Measurements from ENCODE around the gene NXPH3. TPM values are rescaled to one million over a fixed set of nuclear protein-coding genes. Genes with fewer than 3 reads are reported as not detected.

NXPH3 gene
- total RNA-seq, 2 experiments from 2014 or later, result not detected

GRCh38 chr17:49585422-49586027, 9.9 kb downstream of the NXPH3 start:
- CTCF ChIA-PET, result no interaction called here
- Mint-ChIP-seq H3K27ac (no peak overlapping the region), H3K4me3 (no peak overlapping the region), H3K4me1 (ENCODE audit: low read depth) (peaks cover 4% of the 10 kb centered on the region), H3K9me3 (ENCODE audit: insufficient read depth) (no peaks in the 10 kb centered on the region), H3K36me3 (ENCODE audit: low read depth) (no peaks in the 10 kb centered on the region), H3K27me3 (ENCODE audit: low read depth) (no peaks in the 10 kb centered on the region)
- DNase-seq (no peak), ATAC-seq (no peak)
- POLR2A ChIA-PET, result no interaction called here

GRCh38 chr17:49587366-49588073, 11.8 kb downstream of the NXPH3 start:
- DNase-seq, result no peak
- Mint-ChIP-seq H3K27ac (no peak overlapping the region), H3K9me3 (ENCODE audit: insufficient read depth) (no peaks in the 10 kb centered on the region), H3K27me3 (ENCODE audit: low read depth) (no peaks in the 10 kb centered on the region), H3K4me1 (ENCODE audit: low read depth) (peaks cover 4% of the 10 kb centered on the region), H3K4me3 (no peak overlapping the region), H3K36me3 (ENCODE audit: low read depth) (no peaks in the 10 kb centered on the region)
- no peak for ATAC-seq
- ChIA-PET POLR2A (no interaction called here), CTCF (interaction anchor here (1.4 kb wide), 1 partner anchor 31 kb away, joined by 4 read pairs; no protein-coding TSS in a partner anchor)

- Mint-ChIP-seq H3K27me3 (ENCODE audit: low read depth) (no peaks in the 10 kb centered on the region), H3K4me1 (ENCODE audit: low read depth) (peaks cover 4% of the 10 kb centered on the region), H3K4me3 (no peak overlapping the region), H3K9me3 (ENCODE audit: insufficient read depth) (no peaks in the 10 kb centered on the region), H3K36me3 (ENCODE audit: low read depth) (no peaks in the 10 kb centered on the region), H3K27ac (no peak overlapping the region)
- DNase-seq, result no peak
- no peak for ATAC-seq
- ChIA-PET POLR2A (no interaction called here), CTCF (interaction anchor here (1.4 kb wide), 1 partner anchor 32 kb away, joined by 4 read pairs; no protein-coding TSS in a partner anchor)
Observed at GRCh38 chr17:49588312-49588711, 12.6 kb downstream of the NXPH3 start.

GRCh38 chr17:49588726-49589576, 13.3 kb downstream of the NXPH3 start:
- H3K36me3 Mint-ChIP-seq (ENCODE audit: low read depth), result no peaks in the 10 kb centered on the region
- peaks cover 4% of the 10 kb centered on the region for H3K4me1 Mint-ChIP-seq (ENCODE audit: low read depth)
- H3K27me3 Mint-ChIP-seq (ENCODE audit: low read depth), result no peaks in the 10 kb centered on the region
- no peaks in the 10 kb centered on the region for H3K9me3 Mint-ChIP-seq (ENCODE audit: insufficient read depth)
- POLR2A ChIA-PET, result no interaction called here
- peak; percentile 27 for ATAC-seq
- no peak overlapping the region for H3K27ac Mint-ChIP-seq
- no peak for DNase-seq
- CTCF ChIA-PET, result no interaction called here
- no peak overlapping the region for H3K4me3 Mint-ChIP-seq

GRCh38 chr17:49589577-49589927, 13.9 kb downstream of the NXPH3 start:
- H3K27ac Mint-ChIP-seq, result no peak overlapping the region
- DNase-seq, result no peak
- peaks cover 4% of the 10 kb centered on the region for H3K4me1 Mint-ChIP-seq (ENCODE audit: low read depth)
- no peaks in the 10 kb centered on the region for H3K27me3 Mint-ChIP-seq (ENCODE audit: low read depth)
- ATAC-seq, result no peak
- H3K9me3 Mint-ChIP-seq (ENCODE audit: insufficient read depth), result no peaks in the 10 kb centered on the region
- H3K4me3 Mint-ChIP-seq, result no peak overlapping the region
- no peaks in the 10 kb centered on the region for H3K36me3 Mint-ChIP-seq (ENCODE audit: low read depth)
- POLR2A ChIA-PET, result no interaction called here
- CTCF ChIA-PET, result no interaction called here

GRCh38 chr17:49590874-49591273, 15.2 kb downstream of the NXPH3 start:
- Mint-ChIP-seq H3K36me3 (ENCODE audit: low read depth) (peaks cover 2% of the 10 kb centered on the region), H3K9me3 (ENCODE audit: insufficient read depth) (no peaks in the 10 kb centered on the region), H3K27me3 (ENCODE audit: low read depth) (no peaks in the 10 kb centered on the region), H3K27ac (no peak overlapping the region), H3K4me3 (no peak overlapping the region), H3K4me1 (ENCODE audit: low read depth) (peaks cover 4% of the 10 kb centered on the region)
- ChIA-PET CTCF (interaction anchor here (1.1 kb wide), 1 partner anchor 261 kb away, joined by 5 read pairs; no protein-coding TSS in a partner anchor), POLR2A (no interaction called here)
- ATAC-seq (no peak), DNase-seq (no peak)

- H3K9me3 Mint-ChIP-seq (ENCODE audit: insufficient read depth), result no peaks in the 10 kb centered on the region
- ATAC-seq (no peak), DNase-seq (no peak)
- peaks cover 4% of the 10 kb centered on the region for H3K4me1 Mint-ChIP-seq (ENCODE audit: low read depth)
- H3K36me3 Mint-ChIP-seq (ENCODE audit: low read depth), result peaks cover 6% of the 10 kb centered on the region
- ChIA-PET POLR2A (interaction anchor here (0.6 kb wide), 1 partner anchor 18 kb away, joined by 4 read pairs; no protein-coding TSS in a partner anchor), CTCF (interaction anchor here (0.6 to 1.6 kb wide), 3 partner anchors 9 to 16 kb away, joined by 3 to 4 read pairs (median 3); no protein-coding TSS in a partner anchor)
- no peaks in the 10 kb centered on the region for H3K27me3 Mint-ChIP-seq (ENCODE audit: low read depth)
- H3K27ac Mint-ChIP-seq, result no peak overlapping the region
- no peak overlapping the region for H3K4me3 Mint-ChIP-seq
Observed at GRCh38 chr17:49592263-49592662, 16.6 kb downstream of the NXPH3 start.

- Mint-ChIP-seq H3K27me3 (ENCODE audit: low read depth) (no peaks in the 10 kb centered on the region), H3K27ac (no peak overlapping the region), H3K36me3 (ENCODE audit: low read depth) (peaks cover 23% of the 10 kb centered on the region), H3K9me3 (ENCODE audit: insufficient read depth) (no peaks in the 10 kb centered on the region), H3K4me1 (ENCODE audit: low read depth) (no peaks in the 10 kb centered on the region), H3K4me3 (no peak overlapping the region)
- CTCF ChIA-PET, result interaction anchor here (1.5 to 2.6 kb wide), 3 partner anchors 38 to 100 kb away, joined by 3 to 6 read pairs (median 4); no protein-coding TSS in a partner anchor
- POLR2A ChIA-PET, result no interaction called here
- ATAC-seq (no peak), DNase-seq (no peak)
Observed at GRCh38 chr17:49595328-49595727, 19.7 kb downstream of the NXPH3 start.

- H3K4me3 Mint-ChIP-seq, result no peak overlapping the region
- POLR2A ChIA-PET, result no interaction called here
- no peaks in the 10 kb centered on the region for H3K27me3 Mint-ChIP-seq (ENCODE audit: low read depth)
- DNase-seq (no peak), ATAC-seq (no peak)
- CTCF ChIA-PET, result interaction anchor here (1.3 to 2.3 kb wide), 4 partner anchors 17 to 100 kb away, joined by 3 to 6 read pairs (median 4); no protein-coding TSS in a partner anchor
- peaks cover 27% of the 10 kb centered on the region for H3K36me3 Mint-ChIP-seq (ENCODE audit: low read depth)
- no peak overlapping the region for H3K27ac Mint-ChIP-seq
- H3K9me3 Mint-ChIP-seq (ENCODE audit: insufficient read depth), result no peaks in the 10 kb centered on the region
- H3K4me1 Mint-ChIP-seq (ENCODE audit: low read depth), result no peaks in the 10 kb centered on the region
Observed at GRCh38 chr17:49595980-49596379, 20.3 kb downstream of the NXPH3 start.

GRCh38 chr17:49596613-49597244, 21.1 kb downstream of the NXPH3 start:
- no peak for ATAC-seq
- Mint-ChIP-seq H3K9me3 (ENCODE audit: insufficient read depth) (no peaks in the 10 kb centered on the region), H3K4me3 (no peak overlapping the region), H3K27ac (no peak overlapping the region), H3K4me1 (ENCODE audit: low read depth) (no peaks in the 10 kb centered on the region), H3K27me3 (ENCODE audit: low read depth) (no peaks in the 10 kb centered on the region), H3K36me3 (ENCODE audit: low read depth) (peaks cover 33% of the 10 kb centered on the region)
- no peak for DNase-seq
- ChIA-PET POLR2A (no interaction called here), CTCF (interaction anchor here (0.9 to 2.3 kb wide), 8 partner anchors 12 to 112 kb away, joined by 3 to 6 read pairs (median 4); no protein-coding TSS in a partner anchor)

GRCh38 chr17:49597436-49597835, 21.8 kb downstream of the NXPH3 start:
- ChIA-PET CTCF (interaction anchor here (0.9 to 2.3 kb wide), 6 partner anchors 11 to 111 kb away, joined by 3 to 6 read pairs (median 5); no protein-coding TSS in a partner anchor), POLR2A (no interaction called here)
- no peak overlapping the region for H3K27ac Mint-ChIP-seq
- H3K4me3 Mint-ChIP-seq, result no peak overlapping the region
- H3K36me3 Mint-ChIP-seq (ENCODE audit: low read depth), result peaks cover 39% of the 10 kb centered on the region
- H3K4me1 Mint-ChIP-seq (ENCODE audit: low read depth), result no peaks in the 10 kb centered on the region
- ATAC-seq (no peak), DNase-seq (no peak)
- no peaks in the 10 kb centered on the region for H3K9me3 Mint-ChIP-seq (ENCODE audit: insufficient read depth)
- no peaks in the 10 kb centered on the region for H3K27me3 Mint-ChIP-seq (ENCODE audit: low read depth)
